ENCODE results near the gene SMARCA1. TPM values are rescaled to one million over a fixed set of nuclear protein-coding genes. Genes with fewer than 3 reads are reported as not detected.

The SMARCA1 gene
- total and polyA plus RNA-seq, 2 donors, result 14.7 to 15.5 TPM

DNA sequence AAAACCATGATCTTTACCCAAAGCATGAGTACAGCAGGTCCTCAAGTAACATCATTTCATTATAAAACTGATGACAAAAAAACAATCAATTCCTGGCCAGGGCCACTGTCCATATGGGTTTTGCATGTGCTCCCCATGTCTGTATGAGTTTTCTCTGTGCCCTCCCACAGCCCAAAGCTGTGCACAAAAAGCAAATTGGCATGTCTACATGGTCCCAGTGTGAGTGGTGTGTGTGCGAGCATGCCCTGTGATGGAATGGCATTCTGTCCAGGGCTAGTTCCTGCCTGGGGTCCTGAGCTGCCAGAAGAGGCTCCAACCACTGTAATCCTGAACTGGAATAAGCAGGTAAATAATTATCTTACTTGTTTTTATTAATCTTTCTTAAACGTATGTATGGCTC, 28.4 kb downstream of the SMARCA1 start:
- Histone ChIP-seq H3K9me3 (ENCODE audit: control insufficient read depth in 2 of 2, insufficient read depth in 1 of 2, low read length in 1 of 2) (no peaks in the 10 kb centered on the region), H3K36me3 (ENCODE audit: control insufficient read depth in 2 of 2, insufficient read depth in 2 of 2, low read length in 1 of 2) (no peaks in the 10 kb centered on the region), H3K27ac (ENCODE audit: low read depth in 1 of 2, low read length in 1 of 2) (no peak overlapping the region), H3K27me3 (ENCODE audit: control insufficient read depth in 2 of 2, insufficient read depth in 1 of 2, low read length in 1 of 2) (no peaks in the 10 kb centered on the region), H3K4me3 (ENCODE audit: low read length in 2 of 2) (no peak overlapping the region), H3K4me1 (ENCODE audit: control insufficient read depth in 2 of 2, insufficient read depth in 2 of 2, low read length in 2 of 2) (no peaks in the 10 kb centered on the region)
- WGBS, result 94% methylated on average over 2 of the region's 2 CpGs
- no peak for DNase-seq (ENCODE audit: low read depth in 6 of 9, low spot score in 9 of 9)

DNA sequence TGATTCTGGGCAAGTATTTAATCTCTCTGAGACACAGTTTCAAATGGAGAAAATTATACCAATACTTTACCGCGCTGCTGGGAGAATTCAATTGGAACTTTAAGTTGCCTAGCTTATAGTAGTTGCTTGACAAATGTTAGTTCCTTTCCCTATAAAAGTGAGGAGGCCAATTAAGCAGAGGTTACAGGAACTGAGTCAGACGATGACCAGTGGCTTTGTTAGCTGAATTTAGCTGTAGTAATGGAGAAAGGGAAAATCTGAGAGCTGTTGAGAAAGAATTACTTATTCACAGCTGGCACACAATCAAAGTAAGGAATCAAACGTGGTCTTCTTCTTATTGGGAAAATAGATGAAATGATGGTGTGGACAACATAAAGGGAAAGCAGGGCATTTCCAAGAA, 29.6 kb downstream of the SMARCA1 start:
- no peak overlapping the region for H3K27ac ChIP-seq (ENCODE audit: low read depth in 1 of 2, low read length in 1 of 2)
- no peaks in the 10 kb centered on the region for H3K36me3 ChIP-seq (ENCODE audit: control insufficient read depth in 2 of 2, insufficient read depth in 2 of 2, low read length in 1 of 2)
- 96% methylated on average over 4 of the region's 4 CpGs for WGBS
- DNase-seq (ENCODE audit: low read depth in 6 of 9, low spot score in 9 of 9), result no peak
- H3K9me3 ChIP-seq (ENCODE audit: control insufficient read depth in 2 of 2, insufficient read depth in 1 of 2, low read length in 1 of 2), result no peaks in the 10 kb centered on the region
- H3K4me1 ChIP-seq (ENCODE audit: control insufficient read depth in 2 of 2, insufficient read depth in 2 of 2, low read length in 2 of 2), result no peaks in the 10 kb centered on the region
- H3K27me3 ChIP-seq (ENCODE audit: control insufficient read depth in 2 of 2, insufficient read depth in 1 of 2, low read length in 1 of 2), result no peaks in the 10 kb centered on the region
- no peak overlapping the region for H3K4me3 ChIP-seq (ENCODE audit: low read length in 2 of 2)

DNA sequence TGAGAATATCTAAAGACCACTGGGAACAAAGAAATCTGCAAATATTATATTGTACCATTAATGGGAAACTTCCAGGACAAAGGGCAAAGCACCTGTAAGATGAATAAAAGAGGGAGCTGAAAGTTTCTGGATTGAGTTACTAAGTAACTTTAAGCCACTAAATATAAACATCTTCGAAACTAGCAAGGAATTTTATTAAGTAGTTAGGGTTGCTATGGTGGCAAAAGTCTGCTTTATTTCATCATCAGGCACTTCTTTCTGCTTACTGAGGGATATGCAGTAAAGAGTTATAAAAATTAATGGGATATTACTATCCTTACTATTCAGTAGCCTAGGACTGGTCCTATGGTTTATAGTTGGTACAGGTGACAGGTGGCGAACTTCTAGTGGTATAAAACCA, 33.0 kb downstream of the SMARCA1 start:
- H3K4me3 ChIP-seq (ENCODE audit: low read length in 2 of 2), result no peak overlapping the region
- H3K27ac ChIP-seq (ENCODE audit: low read depth in 1 of 2, low read length in 1 of 2), result no peak overlapping the region
- DNase-seq (ENCODE audit: low read depth in 6 of 9, low spot score in 9 of 9), result no peak
- 97% methylated on average over 2 of the region's 2 CpGs for WGBS
- no peaks in the 10 kb centered on the region for H3K36me3 ChIP-seq (ENCODE audit: control insufficient read depth in 2 of 2, insufficient read depth in 2 of 2, low read length in 1 of 2)
- no peaks in the 10 kb centered on the region for H3K9me3 ChIP-seq (ENCODE audit: control insufficient read depth in 2 of 2, insufficient read depth in 1 of 2, low read length in 1 of 2)
- no peaks in the 10 kb centered on the region for H3K4me1 ChIP-seq (ENCODE audit: control insufficient read depth in 2 of 2, insufficient read depth in 2 of 2, low read length in 2 of 2)
- H3K27me3 ChIP-seq (ENCODE audit: control insufficient read depth in 2 of 2, insufficient read depth in 1 of 2, low read length in 1 of 2), result no peaks in the 10 kb centered on the region

DNA sequence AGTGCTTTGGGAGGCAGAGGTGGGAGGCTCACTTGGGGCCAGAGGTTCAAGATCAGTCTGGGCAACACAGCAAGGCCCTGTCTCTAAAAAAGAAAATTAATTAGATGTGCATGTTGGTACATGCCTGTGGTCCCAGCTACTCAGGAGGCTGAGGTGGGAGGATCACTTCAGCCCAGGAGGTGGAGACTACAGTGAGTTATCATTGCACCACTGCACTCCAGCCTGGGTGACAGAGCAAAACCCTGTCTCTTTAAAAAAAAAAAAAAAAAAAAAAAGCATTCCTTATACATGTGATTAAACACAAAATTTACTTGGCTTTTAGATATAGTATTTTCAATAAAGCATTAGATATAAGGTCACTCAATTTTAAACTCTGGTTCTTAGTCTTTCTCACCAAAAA, 34.9 kb downstream of the SMARCA1 start:
- no peaks in the 10 kb centered on the region for H3K27me3 ChIP-seq (ENCODE audit: control insufficient read depth in 2 of 2, insufficient read depth in 1 of 2, low read length in 1 of 2)
- H3K4me1 ChIP-seq (ENCODE audit: control insufficient read depth in 2 of 2, insufficient read depth in 2 of 2, low read length in 2 of 2), result no peaks in the 10 kb centered on the region
- no peaks in the 10 kb centered on the region for H3K9me3 ChIP-seq (ENCODE audit: control insufficient read depth in 2 of 2, insufficient read depth in 1 of 2, low read length in 1 of 2)
- no peak for DNase-seq (ENCODE audit: low read depth in 6 of 9, low spot score in 9 of 9)
- no peak overlapping the region for H3K27ac ChIP-seq (ENCODE audit: low read depth in 1 of 2, low read length in 1 of 2)
- no peak overlapping the region for H3K4me3 ChIP-seq (ENCODE audit: low read length in 2 of 2)
- H3K36me3 ChIP-seq (ENCODE audit: control insufficient read depth in 2 of 2, insufficient read depth in 2 of 2, low read length in 1 of 2), result no peaks in the 10 kb centered on the region

DNA sequence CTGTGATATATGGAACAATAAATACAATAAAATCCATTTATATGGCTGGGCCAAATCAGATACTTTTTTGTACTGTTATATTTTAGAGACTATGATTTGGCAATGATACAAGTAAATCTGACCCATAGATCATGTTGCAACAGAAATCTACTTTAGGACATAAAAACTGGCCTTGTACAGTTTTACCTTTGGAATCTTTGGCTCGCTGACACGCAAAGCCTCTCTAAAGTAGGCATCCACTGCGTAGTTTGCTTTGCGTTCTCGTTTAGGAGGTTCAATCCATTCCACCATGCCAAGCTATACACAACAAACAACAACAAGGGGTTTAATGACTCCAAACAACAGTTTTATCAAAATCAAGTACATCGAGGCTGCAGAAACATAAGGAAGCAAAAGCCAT, 42.4 kb downstream of the SMARCA1 start:
- DNase-seq (ENCODE audit: low read depth in 6 of 9, low spot score in 9 of 9), result no peak
- no peaks in the 10 kb centered on the region for H3K4me1 ChIP-seq (ENCODE audit: control insufficient read depth in 2 of 2, insufficient read depth in 2 of 2, low read length in 2 of 2)
- 97% methylated on average over 6 of the region's 6 CpGs for WGBS
- no peak overlapping the region for H3K27ac ChIP-seq (ENCODE audit: low read depth in 1 of 2, low read length in 1 of 2)
- no peaks in the 10 kb centered on the region for H3K9me3 ChIP-seq (ENCODE audit: control insufficient read depth in 2 of 2, insufficient read depth in 1 of 2, low read length in 1 of 2)
- no peaks in the 10 kb centered on the region for H3K27me3 ChIP-seq (ENCODE audit: control insufficient read depth in 2 of 2, insufficient read depth in 1 of 2, low read length in 1 of 2)
- H3K36me3 ChIP-seq (ENCODE audit: control insufficient read depth in 2 of 2, insufficient read depth in 2 of 2, low read length in 1 of 2), result no peaks in the 10 kb centered on the region
- H3K4me3 ChIP-seq (ENCODE audit: low read length in 2 of 2), result no peak overlapping the region

DNA sequence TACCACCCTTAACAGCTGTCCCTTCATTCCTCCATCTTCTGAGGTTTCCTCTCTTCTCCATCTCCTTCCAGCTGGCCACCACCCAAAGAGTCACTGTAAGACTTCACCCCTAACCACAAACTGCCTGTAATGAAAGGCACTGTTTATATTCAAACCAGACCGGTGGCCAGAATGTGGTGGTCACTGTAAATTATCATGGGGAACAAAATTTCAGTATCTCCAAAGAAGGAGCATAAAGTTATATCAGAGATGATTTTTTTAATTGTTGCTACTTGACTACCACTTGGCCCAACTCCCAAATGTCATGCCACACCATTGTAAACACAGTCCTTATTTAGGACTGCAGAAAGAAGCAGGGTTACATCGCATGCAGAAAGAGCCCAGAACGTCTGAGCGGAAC, 44.8 kb downstream of the SMARCA1 start:
- Histone ChIP-seq H3K4me3 (ENCODE audit: low read length in 2 of 2) (no peak overlapping the region), H3K36me3 (ENCODE audit: control insufficient read depth in 2 of 2, insufficient read depth in 2 of 2, low read length in 1 of 2) (no peaks in the 10 kb centered on the region), H3K4me1 (ENCODE audit: control insufficient read depth in 2 of 2, insufficient read depth in 2 of 2, low read length in 2 of 2) (no peaks in the 10 kb centered on the region), H3K27ac (ENCODE audit: low read depth in 1 of 2, low read length in 1 of 2) (no peak overlapping the region), H3K9me3 (ENCODE audit: control insufficient read depth in 2 of 2, insufficient read depth in 1 of 2, low read length in 1 of 2) (no peaks in the 10 kb centered on the region), H3K27me3 (ENCODE audit: control insufficient read depth in 2 of 2, insufficient read depth in 1 of 2, low read length in 1 of 2) (no peaks in the 10 kb centered on the region)
- DNase-seq (ENCODE audit: low read depth in 6 of 9, low spot score in 9 of 9), result no peak
- WGBS, result 88% methylated on average over 4 of the region's 4 CpGs

DNA sequence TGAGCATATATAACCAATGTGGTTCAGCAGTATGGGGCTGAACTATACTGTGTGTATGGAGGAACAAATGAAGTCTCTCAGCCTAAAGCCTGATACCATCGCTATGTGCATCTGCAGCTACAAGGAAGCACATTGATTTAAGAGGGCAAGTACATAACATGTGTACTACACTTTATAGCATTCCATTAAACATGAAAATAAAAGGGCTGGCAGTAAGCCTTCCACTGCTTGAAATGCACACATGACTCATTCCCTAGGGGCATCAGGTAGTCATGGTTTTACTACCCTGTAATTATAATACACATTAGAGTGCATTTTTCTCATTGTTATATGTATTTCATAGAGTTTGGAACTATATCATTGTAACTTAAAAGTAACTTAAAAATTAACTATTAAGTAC, 51.2 kb downstream of the SMARCA1 start:
- no peak overlapping the region for H3K27ac ChIP-seq (ENCODE audit: low read depth in 1 of 2, low read length in 1 of 2)
- H3K27me3 ChIP-seq (ENCODE audit: control insufficient read depth in 2 of 2, insufficient read depth in 1 of 2, low read length in 1 of 2), result no peaks in the 10 kb centered on the region
- 97% methylated on average over 1 of the region's 1 CpG for WGBS
- no peak overlapping the region for H3K4me3 ChIP-seq (ENCODE audit: low read length in 2 of 2)
- no peaks in the 10 kb centered on the region for H3K36me3 ChIP-seq (ENCODE audit: control insufficient read depth in 2 of 2, insufficient read depth in 2 of 2, low read length in 1 of 2)
- no peaks in the 10 kb centered on the region for H3K9me3 ChIP-seq (ENCODE audit: control insufficient read depth in 2 of 2, insufficient read depth in 1 of 2, low read length in 1 of 2)
- DNase-seq (ENCODE audit: low read depth in 6 of 9, low spot score in 9 of 9), result no peak
- no peaks in the 10 kb centered on the region for H3K4me1 ChIP-seq (ENCODE audit: control insufficient read depth in 2 of 2, insufficient read depth in 2 of 2, low read length in 2 of 2)

DNA sequence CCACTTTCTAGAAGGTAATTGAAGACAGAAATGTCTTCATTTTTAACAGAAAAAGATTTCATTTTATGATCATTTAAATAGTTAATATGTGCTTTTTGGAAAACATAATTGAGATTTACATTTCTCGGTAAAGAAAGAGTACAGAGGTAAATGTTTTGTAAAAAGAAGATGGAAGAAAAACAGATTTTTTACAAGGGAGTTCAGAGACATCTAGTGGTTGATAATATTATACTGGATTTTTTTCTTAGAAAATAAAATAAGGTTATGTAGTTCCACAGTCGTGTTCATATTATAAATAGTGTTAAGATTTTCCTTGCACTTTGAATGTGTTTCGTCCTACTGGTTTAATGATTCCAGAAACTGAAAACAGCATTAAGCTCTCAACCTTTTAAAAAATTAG, 60.6 kb downstream of the SMARCA1 start:
- Histone ChIP-seq H3K36me3 (ENCODE audit: control insufficient read depth in 2 of 2, insufficient read depth in 2 of 2, low read length in 1 of 2) (no peaks in the 10 kb centered on the region), H3K27me3 (ENCODE audit: control insufficient read depth in 2 of 2, insufficient read depth in 1 of 2, low read length in 1 of 2) (no peaks in the 10 kb centered on the region), H3K4me3 (ENCODE audit: low read length in 2 of 2) (no peak overlapping the region), H3K9me3 (ENCODE audit: control insufficient read depth in 2 of 2, insufficient read depth in 1 of 2, low read length in 1 of 2) (no peaks in the 10 kb centered on the region), H3K27ac (ENCODE audit: low read depth in 1 of 2, low read length in 1 of 2) (no peak overlapping the region), H3K4me1 (ENCODE audit: control insufficient read depth in 2 of 2, insufficient read depth in 2 of 2, low read length in 2 of 2) (no peaks in the 10 kb centered on the region)
- no peak for DNase-seq (ENCODE audit: low read depth in 6 of 9, low spot score in 9 of 9)
- WGBS, result 66% methylated on average over 3 of the region's 3 CpGs

DNA sequence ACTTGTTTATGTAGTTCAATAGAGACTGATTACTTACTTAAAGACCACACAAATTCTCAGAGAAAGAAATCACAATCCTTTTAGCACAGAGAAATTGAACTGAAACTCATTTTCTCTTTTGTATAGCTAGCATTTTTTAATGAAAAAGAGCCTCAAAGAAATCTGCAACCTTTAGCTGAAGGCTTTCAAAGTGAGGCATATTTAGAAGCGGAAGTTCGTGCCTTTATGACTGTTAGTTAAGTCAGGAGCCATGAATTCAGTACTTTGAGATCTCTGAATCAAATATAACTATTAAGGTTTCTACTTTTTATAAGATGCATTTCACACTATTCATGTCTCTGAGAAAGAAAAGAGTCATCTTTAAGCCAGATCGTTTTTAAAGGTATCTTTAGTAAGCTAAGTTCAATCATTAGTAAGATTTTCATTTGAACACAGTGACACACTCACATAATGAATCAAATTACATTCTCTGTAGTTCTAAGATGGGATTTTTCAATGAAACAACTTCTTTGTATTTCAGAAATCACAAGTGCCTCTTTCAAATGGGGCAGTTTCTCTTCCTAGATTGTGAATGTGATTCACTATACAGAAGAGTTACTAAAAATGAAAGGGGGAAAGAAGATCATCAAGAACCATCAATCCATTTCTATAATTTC, 61.4 kb downstream of the SMARCA1 start:
- Histone ChIP-seq H3K9me3 (ENCODE audit: control insufficient read depth in 2 of 2, insufficient read depth in 1 of 2, low read length in 1 of 2) (no peaks in the 10 kb centered on the region), H3K4me3 (ENCODE audit: low read length in 2 of 2) (no peak overlapping the region), H3K36me3 (ENCODE audit: control insufficient read depth in 2 of 2, insufficient read depth in 2 of 2, low read length in 1 of 2) (no peaks in the 10 kb centered on the region), H3K27ac (ENCODE audit: low read depth in 1 of 2, low read length in 1 of 2) (no peak overlapping the region), H3K4me1 (ENCODE audit: control insufficient read depth in 2 of 2, insufficient read depth in 2 of 2, low read length in 2 of 2) (no peaks in the 10 kb centered on the region), H3K27me3 (ENCODE audit: control insufficient read depth in 2 of 2, insufficient read depth in 1 of 2, low read length in 1 of 2) (no peaks in the 10 kb centered on the region)
- WGBS, result 95% methylated on average over 3 of the region's 3 CpGs
- no peak for DNase-seq (ENCODE audit: low read depth in 6 of 9, low spot score in 9 of 9)

DNA sequence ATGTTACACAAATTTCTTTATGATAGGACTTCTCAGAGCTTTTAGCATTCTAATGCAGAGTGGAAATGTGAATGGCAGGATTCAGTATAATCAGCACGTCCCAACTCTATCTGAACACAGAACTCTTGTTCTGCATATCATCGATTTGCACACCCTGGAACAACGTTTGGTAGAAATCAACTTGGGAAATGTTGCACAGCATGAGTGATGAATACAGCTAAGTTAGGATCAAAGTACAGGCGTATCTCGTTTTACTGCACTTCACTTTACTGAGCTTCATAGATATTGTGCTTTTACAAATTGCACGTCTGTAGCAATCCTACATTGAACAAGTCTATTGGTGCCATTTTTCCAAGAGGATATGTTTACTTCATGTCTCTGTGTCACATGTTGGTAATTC, 70.8 kb downstream of the SMARCA1 start:
- no peaks in the 10 kb centered on the region for H3K36me3 ChIP-seq (ENCODE audit: control insufficient read depth in 2 of 2, insufficient read depth in 2 of 2, low read length in 1 of 2)
- WGBS, result 98% methylated on average over 6 of the region's 6 CpGs
- no peak overlapping the region for H3K4me3 ChIP-seq (ENCODE audit: low read length in 2 of 2)
- H3K9me3 ChIP-seq (ENCODE audit: control insufficient read depth in 2 of 2, insufficient read depth in 1 of 2, low read length in 1 of 2), result no peaks in the 10 kb centered on the region
- no peaks in the 10 kb centered on the region for H3K4me1 ChIP-seq (ENCODE audit: control insufficient read depth in 2 of 2, insufficient read depth in 2 of 2, low read length in 2 of 2)
- no peak for DNase-seq (ENCODE audit: low read depth in 6 of 9, low spot score in 9 of 9)
- H3K27me3 ChIP-seq (ENCODE audit: control insufficient read depth in 2 of 2, insufficient read depth in 1 of 2, low read length in 1 of 2), result no peaks in the 10 kb centered on the region
- H3K27ac ChIP-seq (ENCODE audit: low read depth in 1 of 2, low read length in 1 of 2), result no peak overlapping the region

Measured in thymus (tissue), 11 donors.